ENCODE results near the gene BNIP5.

DNA sequence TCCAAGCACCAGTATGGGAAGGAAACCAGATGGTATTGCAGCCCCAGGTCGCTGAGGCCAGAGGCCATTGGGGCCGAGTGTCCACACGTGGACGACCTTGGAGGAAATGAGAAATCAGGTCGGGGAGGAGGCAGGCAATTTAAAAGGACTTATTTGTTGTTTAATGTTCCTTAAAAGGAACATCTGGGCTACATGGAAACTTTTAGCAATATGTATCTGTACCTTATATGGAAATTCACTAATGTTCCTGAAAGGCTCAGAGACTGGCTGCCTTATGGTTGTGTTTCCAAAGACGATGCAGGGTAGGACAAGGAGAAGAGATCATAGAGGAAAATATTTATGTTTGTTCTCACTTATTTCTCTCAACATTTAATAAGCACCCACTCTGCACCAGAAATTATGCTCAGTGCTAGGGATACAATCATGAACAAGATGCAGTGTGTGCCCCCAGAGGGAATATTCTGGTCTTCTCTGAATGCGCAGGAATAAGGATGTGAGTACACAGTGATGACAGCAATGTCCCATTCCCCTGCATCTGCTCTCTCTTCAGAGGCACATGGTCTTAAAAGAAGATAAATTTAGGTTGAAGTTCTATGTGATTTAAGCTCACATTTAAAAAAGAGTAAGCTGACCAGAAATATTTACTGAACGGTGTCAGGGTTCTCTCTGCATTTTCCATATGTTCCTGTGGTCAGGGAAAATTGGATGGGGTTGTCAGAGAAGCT is 3.4 kb downstream of the BNIP5 start:
- TF ChIP-seq, protein P1, sequence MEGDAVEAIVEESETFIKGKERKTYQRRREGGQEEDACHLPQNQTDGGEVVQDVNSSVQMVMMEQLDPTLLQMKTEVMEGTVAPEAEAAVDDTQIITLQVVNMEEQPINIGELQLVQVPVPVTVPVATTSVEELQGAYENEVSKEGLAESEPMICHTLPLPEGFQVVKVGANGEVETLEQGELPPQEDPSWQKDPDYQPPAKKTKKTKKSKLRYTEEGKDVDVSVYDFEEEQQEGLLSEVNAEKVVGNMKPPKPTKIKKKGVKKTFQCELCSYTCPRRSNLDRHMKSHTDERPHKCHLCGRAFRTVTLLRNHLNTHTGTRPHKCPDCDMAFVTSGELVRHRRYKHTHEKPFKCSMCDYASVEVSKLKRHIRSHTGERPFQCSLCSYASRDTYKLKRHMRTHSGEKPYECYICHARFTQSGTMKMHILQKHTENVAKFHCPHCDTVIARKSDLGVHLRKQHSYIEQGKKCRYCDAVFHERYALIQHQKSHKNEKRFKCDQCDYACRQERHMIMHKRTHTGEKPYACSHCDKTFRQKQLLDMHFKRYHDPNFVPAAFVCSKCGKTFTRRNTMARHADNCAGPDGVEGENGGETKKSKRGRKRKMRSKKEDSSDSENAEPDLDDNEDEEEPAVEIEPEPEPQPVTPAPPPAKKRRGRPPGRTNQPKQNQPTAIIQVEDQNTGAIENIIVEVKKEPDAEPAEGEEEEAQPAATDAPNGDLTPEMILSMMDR (IDR thresholded peaks at IDR 0.05) = no peak
- TF ChIP-seq POLR2A (IDR thresholded peaks at IDR 0.05) = no peak

All from testis (tissue), 2 donors.